CD14-positive monocyte (primary cell): Measurements from ENCODE around the gene RAPH1. TPM values are rescaled to one million over a fixed set of nuclear protein-coding genes. Genes with fewer than 3 reads are reported as not detected.

Source experiments
- DNase-seq, 3 donors: peaks; one replicate each; pipeline ENCODE4 v3.0.0-alpha.2; 2011 to 2022
- H2AFZ ChIP-seq: 2 replicates; pipeline ENCODE4 v1.6.0; 2012; ENCODE audit warnings: mild to moderate bottlenecking, low read depth, low read length, inconsistent platforms; ENCODE audit not compliant: insufficient read depth, poor library complexity, severe bottlenecking
- H3K27ac ChIP-seq, 2 donors: 1 replicate in 1 of 2; 2 replicates in 1 of 2; pipeline ENCODE4 v1.5.1; 2012 to 2013; ENCODE audit warnings: low read length in 2 of 2, control low read depth in 1 of 2, inconsistent platforms in 1 of 2, low read depth in 1 of 2, mild to moderate bottlenecking in 1 of 2
- H3K27me3 ChIP-seq, 2 donors: one replicate each; pipeline versions ENCODE4 v1.6.0 to v1.6.1; 2011 to 2013; ENCODE audit warnings: low read length in 2 of 2; ENCODE audit not compliant: control insufficient read depth in 2 of 2, insufficient read depth in 2 of 2
- H3K36me3 ChIP-seq, 2 donors: replicated peaks in 1 of 2; 1 replicate in 1 of 2; 2 replicates in 1 of 2; pipeline versions ENCODE4 v1.5.1 to v1.6.1; 2012 to 2013; ENCODE audit warnings: low read length in 2 of 2, control low read depth in 1 of 2, inconsistent platforms in 1 of 2, mild to moderate bottlenecking in 1 of 2; ENCODE audit not compliant: insufficient read depth in 2 of 2, control insufficient read depth in 1 of 2
- H3K4me1 ChIP-seq, 2 donors: 1 replicate in 1 of 2; 2 replicates in 1 of 2; pipeline versions ENCODE4 v1.5.1 to v1.6.1; 2012 to 2013; ENCODE audit warnings: low read length in 2 of 2, control low read depth in 1 of 2, inconsistent platforms in 1 of 2, mild to moderate bottlenecking in 1 of 2, moderate library complexity in 1 of 2; ENCODE audit not compliant: insufficient read depth in 2 of 2, control insufficient read depth in 1 of 2
- H3K4me2 ChIP-seq: replicated peaks from 2 replicates; pipeline ENCODE3; 2012; ENCODE audit warnings: low read length, moderate library complexity, mild to moderate bottlenecking; ENCODE audit not compliant: poor library complexity, severe bottlenecking; ENCODE audit errors: extremely low read depth
- H3K4me3 ChIP-seq, 3 experiments: fragments of 200-600 bp in 1 of 3; sonication (generic) in 1 of 3; replicated peaks in 1 of 3; 1 replicate in 2 of 3; 2 replicates in 1 of 3; pipeline ENCODE4 v1.5.1; 2011 to 2013; ENCODE audit warnings: low read length in 3 of 3, mild to moderate bottlenecking in 3 of 3, control low read depth in 2 of 3, low read depth in 2 of 3, inconsistent platforms in 1 of 3, moderate library complexity in 1 of 3
- H3K79me2 ChIP-seq: 2 replicates; pipeline ENCODE4 v1.6.0; 2012; ENCODE audit warnings: mild to moderate bottlenecking, control low read depth, inconsistent platforms, low read length, moderate library complexity; ENCODE audit not compliant: insufficient read depth
- H3K9ac ChIP-seq: 2 replicates; pipeline ENCODE4 v1.6.0; 2017; ENCODE audit warnings: low read length, mild to moderate bottlenecking; ENCODE audit not compliant: insufficient read depth, poor library complexity, severe bottlenecking
- H3K9me3 ChIP-seq, 2 donors: replicated peaks in 1 of 2; 1 replicate in 1 of 2; 2 replicates in 1 of 2; pipeline versions ENCODE4 v1.5.1 to v1.6.1; 2012 to 2013; ENCODE audit warnings: low read length in 2 of 2, control low read depth in 1 of 2; ENCODE audit not compliant: control insufficient read depth in 1 of 2, insufficient read depth in 1 of 2
- H4K20me1 ChIP-seq: 2 replicates; pipeline ENCODE4 v1.6.0; 2012; ENCODE audit warnings: mild to moderate bottlenecking, low read length, control low read depth, moderate library complexity; ENCODE audit not compliant: insufficient read depth
- H3K27ac Mint-ChIP-seq, 7 donors: one replicate each; pipeline ENCODE4 v1.8.0; 2020; ENCODE audit warnings: mild to moderate bottlenecking in 7 of 7, mixed read lengths in 7 of 7, moderate library complexity in 6 of 7, inconsistent platforms in 2 of 7
- H3K27me3 Mint-ChIP-seq, 3 donors: one replicate each; pipeline ENCODE4 v1.8.0; 2021 to 2022; ENCODE audit warnings: low read depth in 3 of 3, mild to moderate bottlenecking in 3 of 3, mixed read lengths in 3 of 3, moderate library complexity in 3 of 3, inconsistent platforms in 1 of 3
- H3K36me3 Mint-ChIP-seq, 2 donors: one replicate each; pipeline ENCODE4 v1.8.0; 2020; ENCODE audit warnings: mixed read lengths in 2 of 2, inconsistent platforms in 1 of 2, mild to moderate bottlenecking in 1 of 2
- H3K4me1 Mint-ChIP-seq: one replicate; pipeline ENCODE4 v1.8.0; 2020; ENCODE audit warnings: mild to moderate bottlenecking, mixed read lengths
- H3K4me3 Mint-ChIP-seq, 2 donors: one replicate each; pipeline ENCODE4 v1.8.0; 2020; ENCODE audit warnings: mild to moderate bottlenecking in 2 of 2, mixed read lengths in 2 of 2, moderate library complexity in 1 of 2
- H3K9me3 Mint-ChIP-seq, 7 donors: one replicate each; pipeline ENCODE4 v1.8.0; 2020 to 2022; ENCODE audit warnings: mixed read lengths in 7 of 7, mild to moderate bottlenecking in 6 of 7, moderate library complexity in 6 of 7, inconsistent platforms in 2 of 7
- CTCF ChIP-seq: fragments of 200-600 bp; IDR thresholded peaks from one replicate; pipeline ENCODE4 v1.8.0; 2022; ENCODE audit warnings: antibody characterized with exemption, mild to moderate bottlenecking
- WGBS: methylation state at CpG from one replicate; pipeline ENCODE4 v1.1.5; 2013; ENCODE audit warnings: missing lambda C conversion rate; ENCODE audit not compliant: insufficient coverage; 5-methylcytosine and 5-hydroxymethylcytosine counted together
- intact Hi-C, 2 donors: fragments of 100-400 bp; cut with micrococcal nuclease; formaldehyde crosslinking; loops; one replicate each; pipeline versions ENCODE4 v1.15.0 to v1.15.1; 2023
- polyA plus RNA-seq, 3 donors: library from polyadenylated mRNA; depleted of rRNA in 1 of 3; unstranded in 2 of 3; stranded (reverse) in 1 of 3; fragments of 300-500 nt in 2 of 3; fragments of >200 nt in 1 of 3; fragmentation: Illumina TruSeq in 2 of 3; gene quantifications; 1 replicate in 2 of 3; 2 replicates in 1 of 3; pipeline ENCODE4 v1.2.3, GENCODE V29; 2012 to 2021

Gene RAPH1
- polyA plus RNA-seq, 3 donors, result 3.8 to 5.1 (median 4.5) TPM

DNA sequence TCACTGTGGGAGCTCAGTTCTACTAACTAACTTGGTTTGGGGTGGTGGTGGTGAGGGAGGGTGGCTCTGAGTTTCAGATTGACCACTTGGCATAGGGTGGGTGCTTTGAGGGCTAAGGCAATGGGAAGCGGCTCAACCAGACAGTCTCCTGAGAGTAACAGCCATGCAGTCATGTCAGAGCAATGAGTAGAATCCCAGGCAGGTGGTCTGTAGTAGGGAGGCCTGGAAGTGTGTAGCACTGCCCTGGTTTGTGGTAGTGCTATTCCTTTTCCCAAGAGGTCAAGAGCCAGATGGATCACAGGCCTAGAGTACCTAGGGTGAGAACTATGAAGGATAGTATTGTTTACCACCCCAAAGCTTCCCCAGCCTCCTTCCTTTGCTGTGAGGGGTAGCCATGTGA, 18.7 kb upstream of the RAPH1 start:
- TF ChIP-seq CTCF, result no peak
- Histone ChIP-seq H3K27me3 (no peaks in the 10 kb centered on the region), H3K4me3 (no peak overlapping the region), H3K4me1 (peaks cover 4 to 5% of the 10 kb centered on the region in 2 donors), H3K9me3 (no peaks in the 10 kb centered on the region), H4K20me1 (no peaks in the 10 kb centered on the region), H3K79me2 (no peaks in the 10 kb centered on the region), H3K9ac (no peak overlapping the region), H2AFZ (no peak overlapping the region), H3K27ac (no peak overlapping the region), H3K36me3 (no peaks in the 10 kb centered on the region), H3K4me2 (no peak overlapping the region)
- Mint-ChIP-seq H3K27ac (no peak overlapping the region), H3K9me3 (peaks cover 0 to 2% (median 0%) of the 10 kb centered on the region in 7 donors), H3K4me1 (peaks cover 11% of the 10 kb centered on the region), H3K27me3 (peaks cover 0 to 3% (median 3%) of the 10 kb centered on the region in 3 donors), H3K36me3 (no peaks in the 10 kb centered on the region), H3K4me3 (no peak overlapping the region)
- intact Hi-C loops, result no loop called here
- WGBS, result 100% methylated on average over 1 of the region's 1 CpG
- no peak for DNase-seq

GRCh38 chr2:203551778-203552177, 16.7 kb upstream of the RAPH1 start:
- no peaks in the 10 kb centered on the region for H3K27me3 ChIP-seq
- H3K27ac ChIP-seq, result no peak overlapping the region
- no peak overlapping the region for H3K4me3 Mint-ChIP-seq
- no peaks in the 10 kb centered on the region for H3K79me2 ChIP-seq
- H2AFZ ChIP-seq, result no peak overlapping the region
- no peaks in the 10 kb centered on the region for H3K9me3 ChIP-seq
- H3K4me3 ChIP-seq, result no peak overlapping the region
- peaks cover 0 to 2% (median 0%) of the 10 kb centered on the region in 7 donors for H3K9me3 Mint-ChIP-seq
- peaks cover 3 to 7% (median 5%) of the 10 kb centered on the region in 3 donors for H3K27me3 Mint-ChIP-seq
- H3K4me1 Mint-ChIP-seq, result peaks cover 11% of the 10 kb centered on the region
- intact Hi-C loops, result no loop called here
- H3K9ac ChIP-seq, result no peak overlapping the region
- no peaks in the 10 kb centered on the region for H3K36me3 Mint-ChIP-seq
- peak overlapping the region in 1 of 7 donors; percentile 30 for H3K27ac Mint-ChIP-seq
- peaks cover 4 to 5% of the 10 kb centered on the region in 2 donors for H3K4me1 ChIP-seq
- H3K4me2 ChIP-seq, result no peak overlapping the region
- H4K20me1 ChIP-seq, result no peaks in the 10 kb centered on the region
- TF ChIP-seq CTCF, result no peak
- peak in 2 of 3 donors; percentile 15 to 22 for DNase-seq
- H3K36me3 ChIP-seq, result no peaks in the 10 kb centered on the region
- 0% methylated on average over 1 of the region's 3 CpGs for WGBS
